CD14-positive monocyte (primary cell): ENCODE results near the gene KCNMA1. TPM values are rescaled to one million over a fixed set of nuclear protein-coding genes. Genes with fewer than 3 reads are reported as not detected.
A peak's percentile ranks its signal among the peaks of the same experiment; 100 is the strongest.

ENCODE experiments used
- DNase-seq, 3 donors: peaks; one replicate each; pipeline ENCODE4 v3.0.0-alpha.2; 2011 to 2022
- H2AFZ ChIP-seq: 2 replicates; pipeline ENCODE4 v1.6.0; 2012; ENCODE audit warnings: mild to moderate bottlenecking, low read depth, low read length, inconsistent platforms; ENCODE audit not compliant: insufficient read depth, poor library complexity, severe bottlenecking
- H3K27ac ChIP-seq, 2 donors: 1 replicate in 1 of 2; 2 replicates in 1 of 2; pipeline ENCODE4 v1.5.1; 2012 to 2013; ENCODE audit warnings: low read length in 2 of 2, control low read depth in 1 of 2, inconsistent platforms in 1 of 2, low read depth in 1 of 2, mild to moderate bottlenecking in 1 of 2
- H3K27me3 ChIP-seq, 2 donors: one replicate each; pipeline versions ENCODE4 v1.6.0 to v1.6.1; 2011 to 2013; ENCODE audit warnings: low read length in 2 of 2; ENCODE audit not compliant: control insufficient read depth in 2 of 2, insufficient read depth in 2 of 2
- H3K36me3 ChIP-seq, 2 donors: replicated peaks in 1 of 2; 1 replicate in 1 of 2; 2 replicates in 1 of 2; pipeline versions ENCODE4 v1.5.1 to v1.6.1; 2012 to 2013; ENCODE audit warnings: low read length in 2 of 2, control low read depth in 1 of 2, inconsistent platforms in 1 of 2, mild to moderate bottlenecking in 1 of 2; ENCODE audit not compliant: insufficient read depth in 2 of 2, control insufficient read depth in 1 of 2
- H3K4me1 ChIP-seq, 2 donors: 1 replicate in 1 of 2; 2 replicates in 1 of 2; pipeline versions ENCODE4 v1.5.1 to v1.6.1; 2012 to 2013; ENCODE audit warnings: low read length in 2 of 2, control low read depth in 1 of 2, inconsistent platforms in 1 of 2, mild to moderate bottlenecking in 1 of 2, moderate library complexity in 1 of 2; ENCODE audit not compliant: insufficient read depth in 2 of 2, control insufficient read depth in 1 of 2
- H3K4me2 ChIP-seq: replicated peaks from 2 replicates; pipeline ENCODE3; 2012; ENCODE audit warnings: low read length, moderate library complexity, mild to moderate bottlenecking; ENCODE audit not compliant: poor library complexity, severe bottlenecking; ENCODE audit errors: extremely low read depth
- H3K4me3 ChIP-seq, 3 experiments: fragments of 200-600 bp in 1 of 3; sonication (generic) in 1 of 3; replicated peaks in 1 of 3; 1 replicate in 2 of 3; 2 replicates in 1 of 3; pipeline ENCODE4 v1.5.1; 2011 to 2013; ENCODE audit warnings: low read length in 3 of 3, mild to moderate bottlenecking in 3 of 3, control low read depth in 2 of 3, low read depth in 2 of 3, inconsistent platforms in 1 of 3, moderate library complexity in 1 of 3
- H3K79me2 ChIP-seq: 2 replicates; pipeline ENCODE4 v1.6.0; 2012; ENCODE audit warnings: mild to moderate bottlenecking, control low read depth, inconsistent platforms, low read length, moderate library complexity; ENCODE audit not compliant: insufficient read depth
- H3K9ac ChIP-seq: 2 replicates; pipeline ENCODE4 v1.6.0; 2017; ENCODE audit warnings: low read length, mild to moderate bottlenecking; ENCODE audit not compliant: insufficient read depth, poor library complexity, severe bottlenecking
- H3K9me3 ChIP-seq, 2 donors: replicated peaks in 1 of 2; 1 replicate in 1 of 2; 2 replicates in 1 of 2; pipeline versions ENCODE4 v1.5.1 to v1.6.1; 2012 to 2013; ENCODE audit warnings: low read length in 2 of 2, control low read depth in 1 of 2; ENCODE audit not compliant: control insufficient read depth in 1 of 2, insufficient read depth in 1 of 2
- H4K20me1 ChIP-seq: 2 replicates; pipeline ENCODE4 v1.6.0; 2012; ENCODE audit warnings: mild to moderate bottlenecking, low read length, control low read depth, moderate library complexity; ENCODE audit not compliant: insufficient read depth
- H3K27ac Mint-ChIP-seq, 7 donors: one replicate each; pipeline ENCODE4 v1.8.0; 2020; ENCODE audit warnings: mild to moderate bottlenecking in 7 of 7, mixed read lengths in 7 of 7, moderate library complexity in 6 of 7, inconsistent platforms in 2 of 7
- H3K27me3 Mint-ChIP-seq, 3 donors: one replicate each; pipeline ENCODE4 v1.8.0; 2021 to 2022; ENCODE audit warnings: low read depth in 3 of 3, mild to moderate bottlenecking in 3 of 3, mixed read lengths in 3 of 3, moderate library complexity in 3 of 3, inconsistent platforms in 1 of 3
- H3K36me3 Mint-ChIP-seq, 2 donors: one replicate each; pipeline ENCODE4 v1.8.0; 2020; ENCODE audit warnings: mixed read lengths in 2 of 2, inconsistent platforms in 1 of 2, mild to moderate bottlenecking in 1 of 2
- H3K4me1 Mint-ChIP-seq: one replicate; pipeline ENCODE4 v1.8.0; 2020; ENCODE audit warnings: mild to moderate bottlenecking, mixed read lengths
- H3K4me3 Mint-ChIP-seq, 2 donors: one replicate each; pipeline ENCODE4 v1.8.0; 2020; ENCODE audit warnings: mild to moderate bottlenecking in 2 of 2, mixed read lengths in 2 of 2, moderate library complexity in 1 of 2
- H3K9me3 Mint-ChIP-seq, 7 donors: one replicate each; pipeline ENCODE4 v1.8.0; 2020 to 2022; ENCODE audit warnings: mixed read lengths in 7 of 7, mild to moderate bottlenecking in 6 of 7, moderate library complexity in 6 of 7, inconsistent platforms in 2 of 7
- WGBS: methylation state at CpG from one replicate; pipeline ENCODE4 v1.1.5; 2013; ENCODE audit warnings: missing lambda C conversion rate; ENCODE audit not compliant: insufficient coverage; 5-methylcytosine and 5-hydroxymethylcytosine counted together
- intact Hi-C, 2 donors: fragments of 100-400 bp; cut with micrococcal nuclease; formaldehyde crosslinking; loops; one replicate each; pipeline versions ENCODE4 v1.15.0 to v1.15.1; 2023
- polyA plus RNA-seq, 3 donors: library from polyadenylated mRNA; depleted of rRNA in 1 of 3; unstranded in 2 of 3; stranded (reverse) in 1 of 3; fragments of 300-500 nt in 2 of 3; fragments of >200 nt in 1 of 3; fragmentation: Illumina TruSeq in 2 of 3; gene quantifications; 1 replicate in 2 of 3; 2 replicates in 1 of 3; pipeline ENCODE4 v1.2.3, GENCODE V29; 2012 to 2021
- TF ChIP-seq, protein P1 (sequence below): fragments of 200-600 bp; IDR thresholded peaks from one replicate; pipeline ENCODE4 v1.8.0; 2022; ENCODE audit warnings: antibody characterized with exemption, mild to moderate bottlenecking

Gene KCNMA1
- polyA plus RNA-seq, 3 donors, result 0.11 to 1.0 TPM; not detected in 1

DNA sequence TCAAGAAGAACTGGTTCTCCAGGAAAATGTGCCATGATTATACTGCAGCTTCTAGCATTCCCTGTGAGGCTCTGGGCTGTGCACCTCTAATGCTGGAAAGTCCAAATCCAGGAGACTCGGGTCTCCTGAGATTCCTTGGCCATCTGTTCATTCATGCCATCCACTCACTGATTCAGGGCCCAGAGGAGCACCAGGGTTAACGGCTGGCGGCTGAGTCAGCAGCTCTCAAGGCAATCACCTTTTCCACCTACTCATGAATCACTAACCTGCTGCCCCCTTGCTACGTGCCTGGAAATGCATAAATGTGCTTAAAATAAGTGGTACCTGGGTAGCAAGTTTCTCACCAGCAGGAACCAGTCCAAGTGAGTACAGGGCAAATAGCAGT, 132.7 kb downstream of the KCNMA1 start:
- TF ChIP-seq, protein P1, sequence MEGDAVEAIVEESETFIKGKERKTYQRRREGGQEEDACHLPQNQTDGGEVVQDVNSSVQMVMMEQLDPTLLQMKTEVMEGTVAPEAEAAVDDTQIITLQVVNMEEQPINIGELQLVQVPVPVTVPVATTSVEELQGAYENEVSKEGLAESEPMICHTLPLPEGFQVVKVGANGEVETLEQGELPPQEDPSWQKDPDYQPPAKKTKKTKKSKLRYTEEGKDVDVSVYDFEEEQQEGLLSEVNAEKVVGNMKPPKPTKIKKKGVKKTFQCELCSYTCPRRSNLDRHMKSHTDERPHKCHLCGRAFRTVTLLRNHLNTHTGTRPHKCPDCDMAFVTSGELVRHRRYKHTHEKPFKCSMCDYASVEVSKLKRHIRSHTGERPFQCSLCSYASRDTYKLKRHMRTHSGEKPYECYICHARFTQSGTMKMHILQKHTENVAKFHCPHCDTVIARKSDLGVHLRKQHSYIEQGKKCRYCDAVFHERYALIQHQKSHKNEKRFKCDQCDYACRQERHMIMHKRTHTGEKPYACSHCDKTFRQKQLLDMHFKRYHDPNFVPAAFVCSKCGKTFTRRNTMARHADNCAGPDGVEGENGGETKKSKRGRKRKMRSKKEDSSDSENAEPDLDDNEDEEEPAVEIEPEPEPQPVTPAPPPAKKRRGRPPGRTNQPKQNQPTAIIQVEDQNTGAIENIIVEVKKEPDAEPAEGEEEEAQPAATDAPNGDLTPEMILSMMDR, result no peak
- H3K4me2 ChIP-seq, result no peak overlapping the region

DNA sequence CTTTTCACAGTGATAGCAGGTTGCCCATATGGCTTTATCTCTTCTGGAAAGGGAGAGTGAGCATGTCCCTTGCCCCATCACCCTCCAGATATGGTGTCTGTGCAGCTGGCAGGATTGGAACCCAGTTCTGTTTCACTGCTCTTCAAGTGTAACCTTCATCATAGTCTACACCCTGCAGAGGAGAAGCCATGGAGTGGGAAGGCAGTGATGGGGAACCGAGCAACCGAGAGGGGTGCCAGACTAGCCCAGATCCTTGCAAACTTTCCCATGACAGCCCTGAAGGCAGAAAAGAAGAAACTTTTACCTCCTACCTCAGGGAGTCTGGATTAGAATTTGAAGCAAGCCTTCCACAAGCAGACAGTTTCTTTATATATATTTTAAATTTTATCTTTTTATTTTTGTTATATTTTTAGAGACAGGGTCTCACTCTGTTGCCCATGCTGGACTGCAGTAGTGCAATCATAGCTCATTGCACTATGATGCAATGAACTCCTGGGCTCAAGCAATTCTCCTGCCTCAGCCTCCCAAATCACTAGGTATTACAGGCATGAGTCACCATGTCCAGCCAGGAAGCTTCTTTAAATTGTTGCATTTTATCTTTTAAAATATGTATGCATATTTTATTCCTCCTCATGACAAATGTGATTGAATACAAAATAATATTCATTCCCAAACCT, 133.3 kb downstream of the KCNMA1 start:
- Mint-ChIP-seq H3K9me3 (peaks cover 0 to 6% (median 0%) of the 10 kb centered on the region in 7 donors), H3K4me1 (peaks cover 12% of the 10 kb centered on the region), H3K27me3 (peaks cover 15 to 20% (median 17%) of the 10 kb centered on the region in 3 donors), H3K36me3 (no peaks in the 10 kb centered on the region), H3K27ac (no peak overlapping the region), H3K4me3 (no peak overlapping the region)
- Histone ChIP-seq H4K20me1 (no peaks in the 10 kb centered on the region), H3K27ac (no peak overlapping the region), H3K9me3 (no peaks in the 10 kb centered on the region), H3K4me3 (no peak overlapping the region), H3K4me2 (no peak overlapping the region), H3K4me1 (peaks cover 0 to 4% of the 10 kb centered on the region in 2 donors), H3K36me3 (no peaks in the 10 kb centered on the region), H3K27me3 (peaks cover 0 to 3% of the 10 kb centered on the region in 2 donors), H3K79me2 (no peaks in the 10 kb centered on the region), H2AFZ (no peak overlapping the region), H3K9ac (no peak overlapping the region)
- intact Hi-C loops, result no loop called here
- DNase-seq, result peak in 1 of 3 donors; percentile 14
- TF ChIP-seq, protein P1, result no peak
- WGBS, result no CpG with 5 or more reads among the region's 2 CpGs

More for the DNA sequence above, 132.7 kb downstream of the KCNMA1 start:
- H4K20me1 ChIP-seq, result no peaks in the 10 kb centered on the region
- DNase-seq, result no peak
- WGBS, result 80% methylated on average over 3 of the region's 4 CpGs
- H3K27me3 ChIP-seq, result peaks cover 0 to 3% of the 10 kb centered on the region in 2 donors
- no peaks in the 10 kb centered on the region for H3K9me3 ChIP-seq
- peaks cover 0 to 6% (median 0%) of the 10 kb centered on the region in 7 donors for H3K9me3 Mint-ChIP-seq
- no peaks in the 10 kb centered on the region for H3K36me3 ChIP-seq
- no peaks in the 10 kb centered on the region for H3K36me3 Mint-ChIP-seq
- no peaks in the 10 kb centered on the region for H3K79me2 ChIP-seq
- H3K27me3 Mint-ChIP-seq, result peaks cover 15 to 20% (median 17%) of the 10 kb centered on the region in 3 donors
- intact Hi-C loops, result no loop called here
- peaks cover 12% of the 10 kb centered on the region for H3K4me1 Mint-ChIP-seq
- no peak overlapping the region for H3K9ac ChIP-seq
- no peak overlapping the region for H2AFZ ChIP-seq
- H3K27ac ChIP-seq, result no peak overlapping the region
- H3K4me1 ChIP-seq, result peaks cover 0 to 4% of the 10 kb centered on the region in 2 donors
- no peak overlapping the region for H3K27ac Mint-ChIP-seq
- no peak overlapping the region for H3K4me3 Mint-ChIP-seq
- H3K4me3 ChIP-seq, result no peak overlapping the region
